ENCODE measurements around the gene PGAM2. TPM values are rescaled to one million over a fixed set of nuclear protein-coding genes. Genes with fewer than 3 reads are reported as not detected.
A peak's percentile ranks its signal among the peaks of the same experiment; 100 is the strongest.

The PGAM2 gene
- total RNA-seq, 2 experiments from 2014 or later = 1.3 to 1.8 TPM

DNA sequence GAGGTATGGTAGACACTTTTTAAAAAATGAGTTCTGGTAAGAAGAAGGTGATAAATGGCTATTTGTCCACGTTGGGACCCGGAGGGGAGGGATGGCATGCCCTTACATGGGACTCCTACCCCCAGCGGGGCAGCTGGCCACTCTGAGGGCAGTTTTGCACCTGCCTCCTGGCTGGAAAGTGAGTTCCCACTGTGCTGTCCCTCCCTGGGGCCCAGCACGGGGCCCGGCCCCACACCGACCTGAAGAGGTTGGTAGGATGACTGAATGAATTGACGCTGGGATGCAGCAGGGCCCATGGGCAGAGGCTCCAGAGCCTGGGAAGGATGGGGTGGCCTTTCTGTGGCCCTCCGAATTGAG lies 38.2 kb upstream of the PGAM2 start:
- H3K4me3 Mint-ChIP-seq = peak overlapping the region; percentile 87
- H3K36me3 Mint-ChIP-seq (ENCODE audit: low read depth) = peaks cover 3% of the 10 kb centered on the region
- Histone ChIP-seq H3K9me3 (ENCODE audit: control insufficient read depth in 1 of 2, insufficient read depth in 1 of 2, low read length in 2 of 2) (peaks cover 0 to 3% of the 10 kb centered on the region in 2 experiments), H3K4me3 (ENCODE audit: low read length) (peak overlapping the region; percentile 14), H3K27ac (ENCODE audit: low read depth in 1 of 2, low read length in 2 of 2) (no peak overlapping the region), H3K4me1 (ENCODE audit: insufficient read depth, low read length) (peaks cover 17% of the 10 kb centered on the region), H3K27me3 (ENCODE audit: control insufficient read depth in 1 of 2, insufficient read depth in 2 of 2, low read length in 2 of 2) (peaks cover 0 to 6% of the 10 kb centered on the region in 2 experiments), H3K36me3 (ENCODE audit: insufficient read depth, low read length) (no peaks in the 10 kb centered on the region)
- ATAC-seq (ENCODE audit: poor library complexity) = no peak
- intact Hi-C loops (cut with DNase I, micrococcal nuclease) = no loop called here
- TF ChIP-seq, protein P1, sequence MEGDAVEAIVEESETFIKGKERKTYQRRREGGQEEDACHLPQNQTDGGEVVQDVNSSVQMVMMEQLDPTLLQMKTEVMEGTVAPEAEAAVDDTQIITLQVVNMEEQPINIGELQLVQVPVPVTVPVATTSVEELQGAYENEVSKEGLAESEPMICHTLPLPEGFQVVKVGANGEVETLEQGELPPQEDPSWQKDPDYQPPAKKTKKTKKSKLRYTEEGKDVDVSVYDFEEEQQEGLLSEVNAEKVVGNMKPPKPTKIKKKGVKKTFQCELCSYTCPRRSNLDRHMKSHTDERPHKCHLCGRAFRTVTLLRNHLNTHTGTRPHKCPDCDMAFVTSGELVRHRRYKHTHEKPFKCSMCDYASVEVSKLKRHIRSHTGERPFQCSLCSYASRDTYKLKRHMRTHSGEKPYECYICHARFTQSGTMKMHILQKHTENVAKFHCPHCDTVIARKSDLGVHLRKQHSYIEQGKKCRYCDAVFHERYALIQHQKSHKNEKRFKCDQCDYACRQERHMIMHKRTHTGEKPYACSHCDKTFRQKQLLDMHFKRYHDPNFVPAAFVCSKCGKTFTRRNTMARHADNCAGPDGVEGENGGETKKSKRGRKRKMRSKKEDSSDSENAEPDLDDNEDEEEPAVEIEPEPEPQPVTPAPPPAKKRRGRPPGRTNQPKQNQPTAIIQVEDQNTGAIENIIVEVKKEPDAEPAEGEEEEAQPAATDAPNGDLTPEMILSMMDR (IDR thresholded peaks at IDR 0.05) = no peak
- H3K27ac Mint-ChIP-seq = no peak overlapping the region
- CTCF ChIA-PET = interaction anchor here (1.5 kb wide), 1 partner anchor 22 kb away, joined by 3 read pairs; no protein-coding TSS in a partner anchor
- H3K27me3 Mint-ChIP-seq = peaks cover 5% of the 10 kb centered on the region
- DNase-seq = no peak
- H3K4me1 Mint-ChIP-seq (ENCODE audit: low read depth) = peaks cover 16% of the 10 kb centered on the region
- no peaks in the 10 kb centered on the region for H3K9me3 Mint-ChIP-seq
- POLR2A ChIA-PET = no interaction called here

DNA sequence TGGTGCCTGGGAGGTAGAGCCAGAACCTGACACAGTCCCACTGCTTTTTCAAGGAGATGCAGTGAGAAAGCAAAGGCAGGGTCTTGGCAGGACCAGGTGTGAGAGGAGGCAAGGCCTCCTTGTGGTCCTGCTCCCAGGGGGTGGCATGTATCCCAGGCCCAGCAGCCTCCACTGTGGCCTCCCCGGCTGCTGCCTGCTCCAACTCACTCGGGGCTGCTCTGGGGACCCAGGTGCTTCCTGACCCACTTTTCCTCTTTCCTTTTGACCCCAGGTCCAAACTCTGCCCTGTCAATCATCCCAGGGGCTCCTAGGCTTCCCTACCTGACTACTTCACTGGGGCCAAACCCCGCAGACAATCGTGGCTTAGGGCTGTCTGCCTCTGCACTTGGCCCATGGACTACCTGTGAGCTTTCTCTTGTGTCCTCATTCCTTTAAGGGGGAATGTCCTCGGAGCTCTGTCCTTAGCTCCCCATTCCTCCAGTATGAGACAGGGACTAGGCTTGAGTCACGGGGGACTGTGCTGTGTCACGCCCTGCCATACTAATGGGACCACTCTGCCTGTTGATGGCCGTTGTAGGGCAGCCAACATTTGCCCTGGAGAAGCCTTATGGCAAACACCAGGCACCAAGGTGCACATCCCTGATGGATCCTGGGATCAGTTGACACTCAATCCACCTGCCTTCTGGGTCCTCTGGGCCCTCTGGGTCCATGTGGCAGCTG lies 37.6 kb upstream of the PGAM2 start:
- intact Hi-C loops (cut with DNase I, micrococcal nuclease) = no loop called here
- peaks cover 0 to 6% of the 10 kb centered on the region in 2 experiments for H3K27me3 ChIP-seq (ENCODE audit: control insufficient read depth in 1 of 2, insufficient read depth in 2 of 2, low read length in 2 of 2)
- TF ChIP-seq, protein P1 (IDR thresholded peaks at IDR 0.05) = no peak
- ChIA-PET POLR2A (no interaction called here), CTCF (interaction anchor here (0.6 kb wide), 1 partner anchor 407 kb away, joined by 3 read pairs; no protein-coding TSS in a partner anchor)
- Mint-ChIP-seq H3K4me1 (ENCODE audit: low read depth) (peaks cover 16% of the 10 kb centered on the region), H3K27ac (no peak overlapping the region), H3K4me3 (peak overlapping the region; percentile 87), H3K27me3 (peaks cover 5% of the 10 kb centered on the region), H3K36me3 (ENCODE audit: low read depth) (peaks cover 3% of the 10 kb centered on the region), H3K9me3 (no peaks in the 10 kb centered on the region)
- no peak for DNase-seq
- H3K4me3 ChIP-seq (ENCODE audit: low read length) = no peak overlapping the region
- H3K4me1 ChIP-seq (ENCODE audit: insufficient read depth, low read length) = peaks cover 17% of the 10 kb centered on the region
- no peaks in the 10 kb centered on the region for H3K36me3 ChIP-seq (ENCODE audit: insufficient read depth, low read length)
- no peak overlapping the region for H3K27ac ChIP-seq (ENCODE audit: low read depth in 1 of 2, low read length in 2 of 2)
- no peak for ATAC-seq (ENCODE audit: poor library complexity)
- H3K9me3 ChIP-seq (ENCODE audit: control insufficient read depth in 1 of 2, insufficient read depth in 1 of 2, low read length in 2 of 2) = peaks cover 0 to 3% of the 10 kb centered on the region in 2 experiments

DNA sequence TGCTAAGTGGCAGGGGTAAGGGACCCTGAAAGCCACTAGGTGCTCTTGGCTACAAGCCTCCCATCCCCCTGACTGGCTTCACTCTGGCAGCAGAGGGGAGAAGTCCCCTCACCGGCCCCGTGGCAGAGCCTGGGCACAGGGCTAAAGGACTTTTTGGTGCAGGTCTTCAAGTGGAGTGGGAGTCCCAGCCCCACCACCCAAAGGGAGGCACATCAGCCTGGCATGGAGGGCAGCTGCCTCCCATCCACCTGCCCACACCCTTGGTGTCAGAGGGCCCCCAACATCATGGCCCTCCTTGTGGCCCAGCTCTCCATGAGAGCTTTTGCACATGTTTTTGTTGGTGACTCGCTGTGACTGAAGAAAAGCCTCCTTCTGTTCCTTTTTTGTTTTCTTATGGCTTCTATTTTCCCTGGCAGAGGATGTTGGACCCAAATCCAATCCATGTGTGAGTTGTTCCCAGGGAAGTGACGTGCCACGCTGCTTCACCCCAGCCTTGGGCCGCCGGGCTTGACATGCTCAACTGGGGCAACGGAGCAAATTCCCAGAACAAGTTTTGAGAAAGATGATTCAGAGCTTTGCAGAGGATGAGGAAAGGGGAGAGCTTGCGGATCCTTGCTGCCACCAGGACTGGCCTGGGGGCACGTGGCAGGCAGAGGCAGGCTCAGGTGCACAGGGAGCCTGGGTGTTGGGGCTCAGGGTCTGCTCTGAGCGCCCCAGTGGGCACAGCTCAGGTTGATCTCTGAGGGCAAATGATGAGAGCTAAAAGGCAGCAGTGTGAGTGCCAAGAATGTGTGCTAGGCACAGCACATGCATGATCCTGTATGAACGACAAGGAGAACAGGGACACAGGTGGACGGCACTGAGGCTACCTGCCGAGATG lies 36.8 kb upstream of the PGAM2 start:
- Histone ChIP-seq H3K27me3 (ENCODE audit: control insufficient read depth in 1 of 2, insufficient read depth in 2 of 2, low read length in 2 of 2) (peaks cover 0 to 6% of the 10 kb centered on the region in 2 experiments), H3K4me3 (ENCODE audit: low read length) (no peak overlapping the region), H3K4me1 (ENCODE audit: insufficient read depth, low read length) (peaks cover 17% of the 10 kb centered on the region), H3K9me3 (ENCODE audit: control insufficient read depth in 1 of 2, insufficient read depth in 1 of 2, low read length in 2 of 2) (peaks cover 0 to 3% of the 10 kb centered on the region in 2 experiments), H3K27ac (ENCODE audit: low read depth in 1 of 2, low read length in 2 of 2) (no peak overlapping the region), H3K36me3 (ENCODE audit: insufficient read depth, low read length) (no peaks in the 10 kb centered on the region)
- peaks cover 5% of the 10 kb centered on the region for H3K27me3 Mint-ChIP-seq
- DNase-seq = no peak
- peaks cover 3% of the 10 kb centered on the region for H3K36me3 Mint-ChIP-seq (ENCODE audit: low read depth)
- ChIA-PET CTCF (interaction anchor here (0.6 kb wide), 1 partner anchor 408 kb away, joined by 3 read pairs; no protein-coding TSS in a partner anchor), POLR2A (no interaction called here)
- ATAC-seq (ENCODE audit: poor library complexity) = no peak
- H3K4me3 Mint-ChIP-seq = peak overlapping the region; percentile 65
- H3K27ac Mint-ChIP-seq = no peak overlapping the region
- intact Hi-C loops (cut with DNase I, micrococcal nuclease) = no loop called here
- H3K4me1 Mint-ChIP-seq (ENCODE audit: low read depth) = peaks cover 16% of the 10 kb centered on the region
- TF ChIP-seq, protein P1 (IDR thresholded peaks at IDR 0.05) = no peak
- no peaks in the 10 kb centered on the region for H3K9me3 Mint-ChIP-seq
